T-helper 2 cell (primary cell): ENCODE data around the gene MNS1.
"Not testable (repeated sequence)": the region's sequence is repeated elsewhere in the genome, so short reads cannot be mapped to it uniquely, and the experiment has no call there.

Experiments
- DNase-seq, 5 experiments: peaks; one replicate each; pipeline versions ENCODE4 v3.0.0 to v3.0.0-alpha.2; 2012 to 2022

Gene MNS1

GRCh38 chr15:56454836-56455235, 10.1 kb downstream of the MNS1 start:
- no peak for DNase-seq

GRCh38 chr15:56445746-56446145, 19.2 kb downstream of the MNS1 start:
- DNase-seq = no peak

GRCh38 chr15:56442354-56442753, 22.6 kb downstream of the MNS1 start:
- DNase-seq = no peak

GRCh38 chr15:56440214-56440770, 24.6 kb downstream of the MNS1 start:
- DNase-seq = no peak

GRCh38 chr15:56432304-56432703, 32.6 kb downstream of the MNS1 start:
- DNase-seq = no peak

- DNase-seq = peak in 1 of 5 experiments; percentile 38
Measured at GRCh38 chr15:56428821-56429458, 36.0 kb downstream of the MNS1 start.

- DNase-seq = no peak
Measured at GRCh38 chr15:56425976-56426375, 39.0 kb downstream of the MNS1 start.

GRCh38 chr15:56425276-56425675, 39.7 kb downstream of the MNS1 start:
- no peak for DNase-seq

GRCh38 chr15:56413114-56413733, 51.7 kb downstream of the MNS1 start:
- DNase-seq = not testable (repeated sequence)

- no peak for DNase-seq
Measured at GRCh38 chr15:56411122-56411749, 53.7 kb downstream of the MNS1 start.

- DNase-seq = peak in 1 of 5 experiments; percentile 12
Measured at GRCh38 chr15:56410721-56411120, 54.2 kb downstream of the MNS1 start.

GRCh38 chr15:56399209-56399608, 65.7 kb downstream of the MNS1 start:
- not testable (repeated sequence) for DNase-seq

- not testable (repeated sequence) for DNase-seq
Measured at GRCh38 chr15:56397325-56397724, 67.6 kb downstream of the MNS1 start.

- no peak for DNase-seq
Measured at GRCh38 chr15:56394909-56395308, 70.0 kb downstream of the MNS1 start.

- DNase-seq = no peak
Measured at GRCh38 chr15:56393277-56393676, 71.7 kb downstream of the MNS1 start.

- no peak for DNase-seq
Measured at GRCh38 chr15:56390739-56391267, 74.1 kb downstream of the MNS1 start.

- no peak for DNase-seq
Measured at GRCh38 chr15:56385908-56386307, 79.0 kb downstream of the MNS1 start.

GRCh38 chr15:56383010-56383409, 81.9 kb downstream of the MNS1 start:
- DNase-seq = no peak
